WTC11 (cell line): Measurements from ENCODE around the gene SSRP1. TPM values are rescaled to one million over a fixed set of nuclear protein-coding genes. Genes with fewer than 3 reads are reported as not detected.

ENCODE experiments used
- ATAC-seq: fragments of 200-7000 bp; cut with Tn5 transposase; 2 replicates; pipeline ENCODE4 v1.10.0; 2021; ENCODE audit warnings: mild to moderate bottlenecking, moderate library complexity
- CTCF ChIA-PET: fragments of 300-600 bp; sonication (Branson Sonifier 250); formaldehyde crosslinking; loops from one replicate; lab custom pipeline; 2021; ENCODE audit warnings: antibody characterized with exemption; lab: Charles Lee
- POLR2A ChIA-PET: fragments of 350-600 bp; sonication (Branson Sonifier 250); formaldehyde crosslinking; loops from one replicate; lab custom pipeline; 2021; ENCODE audit warnings: antibody characterized with exemption; lab: Charles Lee
- DNase-seq: peaks from one replicate; pipeline ENCODE4 v3.0.0; 2021; ENCODE audit warnings: low spot score
- H3K27ac Mint-ChIP-seq: 2 replicates; pipeline ENCODE4 v1.8.0; 2021; ENCODE audit warnings: mixed read lengths
- H3K27me3 Mint-ChIP-seq: 2 replicates; pipeline ENCODE4 v1.8.0; 2021; ENCODE audit warnings: low read depth, mild to moderate bottlenecking, moderate library complexity, mixed read lengths
- H3K36me3 Mint-ChIP-seq: 2 replicates; pipeline ENCODE4 v1.8.0; 2021; ENCODE audit warnings: mixed read lengths
- H3K4me1 Mint-ChIP-seq: 2 replicates; pipeline ENCODE4 v1.8.0; 2022; ENCODE audit warnings: mixed read lengths
- H3K4me3 Mint-ChIP-seq: 2 replicates; pipeline ENCODE4 v1.8.0; 2021; ENCODE audit warnings: mild to moderate bottlenecking, moderate library complexity, mixed read lengths
- H3K9me3 Mint-ChIP-seq: 2 replicates; pipeline ENCODE4 v1.8.0; 2021; ENCODE audit warnings: mixed read lengths
- AFF4 ChIP-seq: sonication (generic); formaldehyde crosslinking; IDR thresholded peaks from 2 replicates; pipeline ENCODE4 v1.8.1; 2023; ENCODE audit warnings: mild to moderate bottlenecking, missing genetic modification reagents, borderline replicate concordance
- FOXP4 ChIP-seq: sonication (generic); formaldehyde crosslinking; IDR thresholded peaks from 2 replicates; pipeline ENCODE4 v1.8.0; 2022; ENCODE audit warnings: mild to moderate bottlenecking, missing genetic modification reagents
- NR1H2 ChIP-seq: sonication (generic); formaldehyde crosslinking; IDR thresholded peaks from 2 replicates; pipeline ENCODE4 v1.9.0; 2021; ENCODE audit warnings: mild to moderate bottlenecking, moderate library complexity, missing genetic modification reagents
- SMAD3 ChIP-seq: sonication (generic); formaldehyde crosslinking; IDR thresholded peaks from 2 replicates; pipeline ENCODE4 v1.8.0; 2022; ENCODE audit warnings: missing genetic modification reagents, mild to moderate bottlenecking, borderline replicate concordance
- STAT6 ChIP-seq: sonication (generic); formaldehyde crosslinking; conservative IDR thresholded peaks from 2 replicates; pipeline ENCODE4 v1.8.1; 2023; ENCODE audit warnings: mild to moderate bottlenecking, low read depth, missing genetic modification reagents, moderate library complexity
- TCF7 ChIP-seq: sonication (generic); formaldehyde crosslinking; IDR thresholded peaks from 2 replicates; pipeline ENCODE4 v1.8.0; 2022; ENCODE audit warnings: mild to moderate bottlenecking, low read depth, missing genetic modification reagents, moderate library complexity
- TP53 ChIP-seq: sonication (generic); formaldehyde crosslinking; IDR thresholded peaks from 2 replicates; pipeline ENCODE4 v1.8.1; 2023; ENCODE audit warnings: mild to moderate bottlenecking, missing genetic modification reagents
- ZBTB21 ChIP-seq: sonication (generic); formaldehyde crosslinking; IDR thresholded peaks from 2 replicates; pipeline ENCODE4 v1.8.1; 2023; ENCODE audit warnings: mild to moderate bottlenecking, missing genetic modification reagents, borderline replicate concordance
- ZNF121 ChIP-seq: sonication (generic); formaldehyde crosslinking; IDR thresholded peaks from 2 replicates; pipeline ENCODE4 v1.8.0; 2023; ENCODE audit warnings: missing genetic modification reagents
- ZNF281 ChIP-seq: sonication (generic); formaldehyde crosslinking; IDR thresholded peaks from 2 replicates; pipeline ENCODE4 v1.8.0; 2023; ENCODE audit warnings: mild to moderate bottlenecking, missing genetic modification reagents
- total RNA-seq: library from RNA; stranded (reverse); gene quantifications from 3 replicates; pipeline ENCODE4 v1.2.3, GENCODE V29; 2021

SSRP1 gene
- total RNA-seq, 1 experiment from 2014 or later, result 228 TPM

- peaks cover 21% of the 10 kb centered on the region for H3K4me1 Mint-ChIP-seq
Measured at GRCh38 chr11:57315491-57315890, 20.2 kb downstream of the SSRP1 start.

GRCh38 chr11:57314221-57314973 lies 21.3 kb downstream of the SSRP1 start:
- no peak for DNase-seq
- no peaks in the 10 kb centered on the region for H3K9me3 Mint-ChIP-seq

More at GRCh38 chr11:57315491-57315890, 20.2 kb downstream of the SSRP1 start:
- H3K9me3 Mint-ChIP-seq, result no peaks in the 10 kb centered on the region
- POLR2A ChIA-PET, result interaction anchor here (0.6 to 1.6 kb wide), 2 partner anchors 9 to 26 kb away, joined by 4 to 11 read pairs; partner anchors contain the start of gene TNKS1BP1
- H3K4me3 Mint-ChIP-seq, result no peak overlapping the region
- ATAC-seq (peak; percentile 3), DNase-seq (peak; percentile 39)
- H3K36me3 Mint-ChIP-seq, result peaks cover 12% of the 10 kb centered on the region
- no peaks in the 10 kb centered on the region for H3K27me3 Mint-ChIP-seq
- no peak overlapping the region for H3K27ac Mint-ChIP-seq
- CTCF ChIA-PET, result no interaction called here
- TF ChIP-seq ZNF281 (CRISPR knock-in tag) (0 out of 2 replicates have a peak, but pooled peaks have one; percentile 52), TCF7 (CRISPR knock-in tag) (no peak), AFF4 (no peak), TP53 (CRISPR knock-in tag) (no peak), ZNF121 (CRISPR knock-in tag) (no peak)

GRCh38 chr11:57313788-57314135 lies 21.9 kb downstream of the SSRP1 start:
- DNase-seq, result no peak
- H3K27me3 Mint-ChIP-seq, result no peaks in the 10 kb centered on the region
- TF ChIP-seq SMAD3 (CRISPR knock-in tag) (no peak), ZBTB21 (CRISPR knock-in tag) (no peak), STAT6 (CRISPR knock-in tag) (no peak), AFF4 (no peak), FOXP4 (no peak)
- H3K4me3 Mint-ChIP-seq, result no peak overlapping the region
- H3K36me3 Mint-ChIP-seq, result peaks cover 23% of the 10 kb centered on the region
- ATAC-seq, result no peak
- H3K27ac Mint-ChIP-seq, result peak overlapping the region; percentile 43; the same call in 1 of the 2 replicates
- POLR2A ChIA-PET, result interaction anchor here (0.7 to 3.3 kb wide), 2 partner anchors 11 to 28 kb away, joined by 3 to 29 read pairs; partner anchors contain the start of gene TNKS1BP1
- CTCF ChIA-PET, result no interaction called here
- H3K4me1 Mint-ChIP-seq, result peaks cover 21% of the 10 kb centered on the region
- H3K9me3 Mint-ChIP-seq, result no peaks in the 10 kb centered on the region

More at GRCh38 chr11:57314221-57314973, 21.3 kb downstream of the SSRP1 start:
- Mint-ChIP-seq H3K27me3 (no peaks in the 10 kb centered on the region), H3K4me1 (peaks cover 24% of the 10 kb centered on the region), H3K36me3 (peaks cover 20% of the 10 kb centered on the region), H3K27ac (peak overlapping the region; percentile 43; the same call in 1 of the 2 replicates), H3K4me3 (no peak overlapping the region)
- ChIA-PET POLR2A (interaction anchor here (3.3 kb wide), 1 partner anchor 11 kb away, joined by 29 read pairs; the partner anchor contains the start of gene TNKS1BP1), CTCF (no interaction called here)
- no peak for TF ChIP-seq NR1H2 (CRISPR knock-in tag)
- ATAC-seq, result no peak
